SK-N-SH treated with all-trans-retinoic acid at 6 μM for 48 hours (cell line): ENCODE results near the gene EPB42.

Experiments
- ATAC-seq: fragments of 200-7000 bp; cut with Tn5 transposase; 3 replicates; pipeline ENCODE4 v1.9.1; 2020; ENCODE audit warnings: mild to moderate bottlenecking, moderate library complexity
- ARNTL ChIP-seq: fragments of 450-650 bp; formaldehyde crosslinking; IDR thresholded peaks from 2 replicates; pipeline ENCODE4 v1.5.0; 2020; ENCODE audit warnings: low read depth, mild to moderate bottlenecking, moderate library complexity, borderline replicate concordance
- BACH2 ChIP-seq: fragments of 250-450 bp; sonication (Bioruptor Pico); IDR thresholded peaks from 2 replicates; pipeline ENCODE4 v1.9.0; 2021; ENCODE audit warnings: mild to moderate bottlenecking, borderline replicate concordance
- CSDC2 ChIP-seq: fragments of 250-450 bp; sonication (Bioruptor Pico); IDR thresholded peaks from 2 replicates; pipeline ENCODE4 v1.5.0; 2020; ENCODE audit warnings: mild to moderate bottlenecking, moderate library complexity
- ESRRG ChIP-seq: fragments of 250-450 bp; sonication (Bioruptor Pico); IDR thresholded peaks from 2 replicates; pipeline ENCODE4 v1.6.1; 2021; ENCODE audit warnings: mild to moderate bottlenecking
- GLIS3 ChIP-seq: fragments of 250-450 bp; sonication (Bioruptor Pico); IDR thresholded peaks from 2 replicates; pipeline ENCODE4 v1.5.0; 2020; ENCODE audit warnings: mild to moderate bottlenecking, moderate library complexity
- ISL1 ChIP-seq: fragments of 250-450 bp; sonication (Bioruptor Pico); IDR thresholded peaks from 2 replicates; pipeline ENCODE4 v2.1.2; 2022; ENCODE audit warnings: mild to moderate bottlenecking, moderate library complexity
- OSR1 ChIP-seq: fragments of 250-450 bp; sonication (Bioruptor Pico); IDR thresholded peaks from 2 replicates; pipeline ENCODE4 v1.8.0; 2022; ENCODE audit warnings: moderate library complexity, mild to moderate bottlenecking, inconsistent platforms
- PPARA ChIP-seq: fragments of 250-450 bp; sonication (Bioruptor Pico); IDR thresholded peaks from 2 replicates; pipeline ENCODE4 v1.5.0; 2020; ENCODE audit warnings: mild to moderate bottlenecking, borderline replicate concordance
- RARB ChIP-seq: fragments of 250-450 bp; sonication (Bioruptor Pico); IDR thresholded peaks from 2 replicates; pipeline ENCODE4 v1.8.0; 2021; ENCODE audit warnings: mild to moderate bottlenecking, moderate library complexity
- SNAI2 ChIP-seq: fragments of 250-450 bp; sonication (Bioruptor Pico); IDR thresholded peaks from 2 replicates; pipeline ENCODE4 v1.5.0; 2020; ENCODE audit warnings: mild to moderate bottlenecking, moderate library complexity
- TCF4 ChIP-seq: fragments of 250-450 bp; sonication (Bioruptor Pico); IDR thresholded peaks from 2 replicates; pipeline ENCODE4 v1.8.0; 2021; ENCODE audit warnings: mild to moderate bottlenecking, moderate library complexity, borderline replicate concordance
- TOX ChIP-seq: fragments of 250-450 bp; sonication (Bioruptor Pico); IDR thresholded peaks from 2 replicates; pipeline ENCODE4 v1.8.0; 2021; ENCODE audit warnings: mild to moderate bottlenecking, moderate library complexity, borderline replicate concordance
- TSHZ2 ChIP-seq: fragments of 250-450 bp; sonication (Bioruptor Pico); IDR thresholded peaks from 2 replicates; pipeline ENCODE4 v1.5.0; 2020; ENCODE audit warnings: mild to moderate bottlenecking, moderate library complexity
- ZC3H10 ChIP-seq: fragments of 250-450 bp; sonication (Bioruptor Pico); IDR thresholded peaks from 2 replicates; pipeline ENCODE4 v1.5.1; 2021; ENCODE audit warnings: mild to moderate bottlenecking, moderate library complexity
- ZFP3 ChIP-seq: fragments of 250-450 bp; sonication (Bioruptor Pico); IDR thresholded peaks from 2 replicates; pipeline ENCODE4 v1.5.0; 2020; ENCODE audit warnings: mild to moderate bottlenecking, moderate library complexity
- ZFP30 ChIP-seq: fragments of 450-650 bp; formaldehyde crosslinking; IDR thresholded peaks from 2 replicates; pipeline ENCODE4 v1.5.0; 2022; ENCODE audit warnings: mild to moderate bottlenecking, moderate library complexity
- ZNF565 ChIP-seq: fragments of 450-650 bp; formaldehyde crosslinking; conservative IDR thresholded peaks from 2 replicates; pipeline ENCODE4 v1.5.0; 2020; ENCODE audit warnings: low read depth, mild to moderate bottlenecking, moderate library complexity
- ZNF70 ChIP-seq: fragments of 450-650 bp; formaldehyde crosslinking; IDR thresholded peaks from 2 replicates; pipeline ENCODE4 v1.5.0; 2020; ENCODE audit warnings: mild to moderate bottlenecking, moderate library complexity
- TF ChIP-seq, protein P1 (sequence below): fragments of 250-450 bp; sonication (Bioruptor Pico); IDR thresholded peaks from 2 replicates; pipeline ENCODE4 v1.8.0; 2021; ENCODE audit warnings: low read depth, mild to moderate bottlenecking, moderate library complexity, borderline replicate concordance
- TF ChIP-seq, protein P2 (sequence below): fragments of 250-450 bp; sonication (Bioruptor Pico); IDR thresholded peaks from 2 replicates; pipeline ENCODE4 v1.5.1; 2020; ENCODE audit warnings: low read depth, mild to moderate bottlenecking, moderate library complexity
- TF ChIP-seq, protein P3 (sequence below): fragments of 250-450 bp; sonication (Bioruptor Pico); IDR thresholded peaks from 2 replicates; pipeline ENCODE4 v1.5.1; 2021; ENCODE audit warnings: mild to moderate bottlenecking, moderate library complexity
- TF ChIP-seq, protein P4 (sequence below): fragments of 250-450 bp; sonication (Bioruptor Pico); IDR thresholded peaks from 2 replicates; pipeline ENCODE4 v1.8.0; 2020; ENCODE audit warnings: mild to moderate bottlenecking, moderate library complexity, borderline replicate concordance

The EPB42 gene

GRCh38 chr15:43244092-43244491 lies 23.3 kb upstream of the EPB42 start:
- no peak for ATAC-seq
- TF ChIP-seq BACH2, result no peak
- TF ChIP-seq, protein P1, sequence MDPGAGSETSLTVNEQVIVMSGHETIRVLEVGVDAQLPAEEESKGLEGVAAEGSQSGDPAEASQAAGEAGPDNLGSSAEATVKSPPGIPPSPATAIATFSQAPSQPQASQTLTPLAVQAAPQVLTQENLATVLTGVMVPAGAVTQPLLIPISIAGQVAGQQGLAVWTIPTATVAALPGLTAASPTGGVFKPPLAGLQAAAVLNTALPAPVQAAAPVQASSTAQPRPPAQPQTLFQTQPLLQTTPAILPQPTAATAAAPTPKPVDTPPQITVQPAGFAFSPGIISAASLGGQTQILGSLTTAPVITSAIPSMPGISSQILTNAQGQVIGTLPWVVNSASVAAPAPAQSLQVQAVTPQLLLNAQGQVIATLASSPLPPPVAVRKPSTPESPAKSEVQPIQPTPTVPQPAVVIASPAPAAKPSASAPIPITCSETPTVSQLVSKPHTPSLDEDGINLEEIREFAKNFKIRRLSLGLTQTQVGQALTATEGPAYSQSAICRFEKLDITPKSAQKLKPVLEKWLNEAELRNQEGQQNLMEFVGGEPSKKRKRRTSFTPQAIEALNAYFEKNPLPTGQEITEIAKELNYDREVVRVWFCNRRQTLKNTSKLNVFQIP (CRISPR knock-in tag), result no peak
- TF ChIP-seq GLIS3, result no peak
- TF ChIP-seq TCF4, result no peak
- TF ChIP-seq ISL1 (CRISPR knock-in tag), result no peak
- TF ChIP-seq TSHZ2 (CRISPR knock-in tag), result no peak
- no peak for TF ChIP-seq PPARA (CRISPR knock-in tag)
- TF ChIP-seq, protein P2, sequence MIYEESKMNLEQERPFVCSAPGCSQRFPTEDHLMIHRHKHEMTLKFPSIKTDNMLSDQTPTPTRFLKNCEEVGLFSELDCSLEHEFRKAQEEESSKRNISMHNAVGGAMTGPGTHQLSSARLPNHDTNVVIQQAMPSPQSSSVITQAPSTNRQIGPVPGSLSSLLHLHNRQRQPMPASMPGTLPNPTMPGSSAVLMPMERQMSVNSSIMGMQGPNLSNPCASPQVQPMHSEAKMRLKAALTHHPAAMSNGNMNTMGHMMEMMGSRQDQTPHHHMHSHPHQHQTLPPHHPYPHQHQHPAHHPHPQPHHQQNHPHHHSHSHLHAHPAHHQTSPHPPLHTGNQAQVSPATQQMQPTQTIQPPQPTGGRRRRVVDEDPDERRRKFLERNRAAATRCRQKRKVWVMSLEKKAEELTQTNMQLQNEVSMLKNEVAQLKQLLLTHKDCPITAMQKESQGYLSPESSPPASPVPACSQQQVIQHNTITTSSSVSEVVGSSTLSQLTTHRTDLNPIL (CRISPR knock-in tag), result no peak
- TF ChIP-seq, protein P3, sequence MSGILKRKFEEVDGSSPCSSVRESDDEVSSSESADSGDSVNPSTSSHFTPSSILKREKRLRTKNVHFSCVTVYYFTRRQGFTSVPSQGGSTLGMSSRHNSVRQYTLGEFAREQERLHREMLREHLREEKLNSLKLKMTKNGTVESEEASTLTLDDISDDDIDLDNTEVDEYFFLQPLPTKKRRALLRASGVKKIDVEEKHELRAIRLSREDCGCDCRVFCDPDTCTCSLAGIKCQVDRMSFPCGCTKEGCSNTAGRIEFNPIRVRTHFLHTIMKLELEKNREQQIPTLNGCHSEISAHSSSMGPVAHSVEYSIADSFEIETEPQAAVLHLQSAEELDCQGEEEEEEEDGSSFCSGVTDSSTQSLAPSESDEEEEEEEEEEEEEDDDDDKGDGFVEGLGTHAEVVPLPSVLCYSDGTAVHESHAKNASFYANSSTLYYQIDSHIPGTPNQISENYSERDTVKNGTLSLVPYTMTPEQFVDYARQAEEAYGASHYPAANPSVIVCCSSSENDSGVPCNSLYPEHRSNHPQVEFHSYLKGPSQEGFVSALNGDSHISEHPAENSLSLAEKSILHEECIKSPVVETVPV (CRISPR knock-in tag), result no peak
- no peak for TF ChIP-seq ZFP30 (CRISPR knock-in tag)
- no peak for TF ChIP-seq CSDC2
- TF ChIP-seq, protein P4, sequence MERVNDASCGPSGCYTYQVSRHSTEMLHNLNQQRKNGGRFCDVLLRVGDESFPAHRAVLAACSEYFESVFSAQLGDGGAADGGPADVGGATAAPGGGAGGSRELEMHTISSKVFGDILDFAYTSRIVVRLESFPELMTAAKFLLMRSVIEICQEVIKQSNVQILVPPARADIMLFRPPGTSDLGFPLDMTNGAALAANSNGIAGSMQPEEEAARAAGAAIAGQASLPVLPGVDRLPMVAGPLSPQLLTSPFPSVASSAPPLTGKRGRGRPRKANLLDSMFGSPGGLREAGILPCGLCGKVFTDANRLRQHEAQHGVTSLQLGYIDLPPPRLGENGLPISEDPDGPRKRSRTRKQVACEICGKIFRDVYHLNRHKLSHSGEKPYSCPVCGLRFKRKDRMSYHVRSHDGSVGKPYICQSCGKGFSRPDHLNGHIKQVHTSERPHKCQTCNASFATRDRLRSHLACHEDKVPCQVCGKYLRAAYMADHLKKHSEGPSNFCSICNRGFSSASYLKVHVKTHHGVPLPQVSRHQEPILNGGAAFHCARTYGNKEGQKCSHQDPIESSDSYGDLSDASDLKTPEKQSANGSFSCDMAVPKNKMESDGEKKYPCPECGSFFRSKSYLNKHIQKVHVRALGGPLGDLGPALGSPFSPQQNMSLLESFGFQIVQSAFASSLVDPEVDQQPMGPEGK (CRISPR knock-in tag), result no peak
- no peak for TF ChIP-seq ZNF70 (CRISPR knock-in tag)
- TF ChIP-seq ESRRG, result no peak
- TF ChIP-seq ZNF565 (CRISPR knock-in tag), result no peak
- no peak for TF ChIP-seq SNAI2 (CRISPR knock-in tag)
- TF ChIP-seq RARB (CRISPR knock-in tag), result no peak
- TF ChIP-seq OSR1 (CRISPR knock-in tag), result no peak
- no peak for TF ChIP-seq ZFP3 (CRISPR knock-in tag)

- no peak for ATAC-seq
- TF ChIP-seq RARB (CRISPR knock-in tag) (no peak), TOX (CRISPR knock-in tag) (no peak)
- TF ChIP-seq, all 23 proteins: peak for 0
Measured at GRCh38 chr15:43243020-43243645, 22.3 kb upstream of the EPB42 start.

- no peak for ATAC-seq
- TF ChIP-seq ISL1 (CRISPR knock-in tag), result no peak
- TF ChIP-seq, protein P4 (CRISPR knock-in tag), result no peak
- TF ChIP-seq ZFP3 (CRISPR knock-in tag), result no peak
- TF ChIP-seq ZFP30 (CRISPR knock-in tag), result no peak
- no peak for TF ChIP-seq TCF4
- TF ChIP-seq SNAI2 (CRISPR knock-in tag), result no peak
- no peak for TF ChIP-seq ZNF565 (CRISPR knock-in tag)
- no peak for TF ChIP-seq PPARA (CRISPR knock-in tag)
- no peak for TF ChIP-seq ZC3H10 (CRISPR knock-in tag)
- TF ChIP-seq, protein P3 (CRISPR knock-in tag), result no peak
- TF ChIP-seq CSDC2, result no peak
- TF ChIP-seq GLIS3, result no peak
- no peak for TF ChIP-seq ESRRG
- TF ChIP-seq, protein P1 (CRISPR knock-in tag), result no peak
- no peak for TF ChIP-seq ARNTL
- no peak for TF ChIP-seq OSR1 (CRISPR knock-in tag)
Measured at GRCh38 chr15:43242616-43243015, 21.8 kb upstream of the EPB42 start.
